SH-SY5Y (cell line): ENCODE measurements around the gene ZNF22.

Experiments used
- GATA2 ChIP-seq: IDR thresholded peaks from 2 replicates; pipeline ENCODE4 v1.6.1; 2011; ENCODE audit warnings: mild to moderate bottlenecking, low read depth, low read length
- GATA3 ChIP-seq: IDR thresholded peaks from 2 replicates; pipeline ENCODE4 v1.6.1; 2011; ENCODE audit warnings: low read depth, mild to moderate bottlenecking, low read length, moderate library complexity

- no peak for TF ChIP-seq GATA2
- no peak for TF ChIP-seq GATA3
Measured at GRCh38 chr10:44958196-44958897, 42.4 kb upstream of the ZNF22 start.
